HepG2 (cell line): Measurements from ENCODE around the gene ANKZF1. TPM values are rescaled to one million over a fixed set of nuclear protein-coding genes. Genes with fewer than 3 reads are reported as not detected.

ENCODE experiments used
- CAMTA2 ChIP-seq: sonication (generic); formaldehyde crosslinking; IDR thresholded peaks from 2 replicates; pipeline ENCODE4 v1.4.0; 2020; ENCODE audit warnings: mild to moderate bottlenecking, missing genetic modification reagents, borderline replicate concordance
- CBX5 ChIP-seq: sonication (generic); formaldehyde crosslinking; IDR thresholded peaks from 2 replicates; pipeline ENCODE4 v1.4.0; 2020; ENCODE audit warnings: missing genetic modification reagents, borderline replicate concordance
- CCDC6 ChIP-seq: sonication (generic); formaldehyde crosslinking; IDR thresholded peaks from 2 replicates; pipeline ENCODE4 v1.8.1; 2022; ENCODE audit warnings: mild to moderate bottlenecking, missing genetic modification reagents, moderate library complexity
- HES4 ChIP-seq: sonication (generic); formaldehyde crosslinking; IDR thresholded peaks from 2 replicates; pipeline ENCODE4 v1.9.0; 2021; ENCODE audit warnings: mild to moderate bottlenecking, missing genetic modification reagents, borderline replicate concordance
- HIVEP1 ChIP-seq: sonication (generic); formaldehyde crosslinking; IDR thresholded peaks from 2 replicates; pipeline ENCODE4 v1.4.0; 2020; ENCODE audit warnings: mild to moderate bottlenecking, missing genetic modification reagents
- KDM2A ChIP-seq: sonication (generic); formaldehyde crosslinking; IDR thresholded peaks from 2 replicates; pipeline ENCODE4 v1.4.0; 2020; ENCODE audit warnings: low read depth, missing genetic modification reagents, borderline replicate concordance
- NFYC ChIP-seq: IDR thresholded peaks from 2 replicates; pipeline ENCODE4 v1.6.1; 2016; ENCODE audit warnings: missing genetic modification reagents, missing compliant biosample characterization
- RAD21 ChIP-seq: fragments of 450-650 bp; formaldehyde crosslinking; IDR thresholded peaks from 2 replicates; pipeline ENCODE4 v1.5.0; 2020; ENCODE audit warnings: mild to moderate bottlenecking
- SOX5 ChIP-seq: IDR thresholded peaks from 2 replicates; pipeline ENCODE4 v1.6.1; 2016; ENCODE audit warnings: borderline replicate concordance
- SP1 ChIP-seq, 2 experiments: fragments of 450-650 bp in 1 of 2; sonication (generic) in 1 of 2; formaldehyde crosslinking in 1 of 2; IDR thresholded peaks; 2 replicates each; pipeline versions ENCODE4 v1.4.0 to v1.6.1; 2016 to 2020; ENCODE audit warnings: missing genetic modification reagents in 1 of 2
- SUZ12 ChIP-seq: fragments of 150-350 bp; IDR thresholded peaks from 2 replicates; pipeline ENCODE4 v1.6.1; 2014; ENCODE audit warnings: low read depth, low read length
- TBL1XR1 ChIP-seq: fragments of 150-350 bp; IDR thresholded peaks from 2 replicates; pipeline ENCODE4 v1.6.1; 2014; ENCODE audit warnings: borderline replicate concordance, low read length; ENCODE audit not compliant: partially characterized antibody
- ZNF446 ChIP-seq: sonication (generic); formaldehyde crosslinking; IDR thresholded peaks from 2 replicates; pipeline ENCODE4 v1.5.0; 2020; ENCODE audit warnings: mild to moderate bottlenecking, missing genetic modification reagents
- polyA plus RNA-seq, 8 experiments: library from polyadenylated mRNA; depleted of rRNA in 3 of 8; stranded (reverse) in 7 of 8; unstranded in 1 of 8; fragments of >200 nt; fragmentation: Illumina TruSeq in 4 of 8; extraction: Trizol in 4 of 8; gene quantifications; 2 replicates each; pipeline versions ENCODE4 v1.2.1 to v1.2.3, GENCODE V29; 2011 to 2016; ENCODE audit warnings: low read depth in 4 of 8, missing spikeins in 1 of 8, mixed read lengths in 1 of 8; ENCODE audit not compliant: insufficient read depth in 1 of 8
- total RNA-seq, 5 experiments: library from RNA; depleted of rRNA; stranded (reverse); fragments of >200 nt; fragmentation: Illumina TruSeq; extraction: Trizol; gene quantifications; 2 replicates each; pipeline ENCODE4 v1.2.3, GENCODE V29; 2016; ENCODE audit warnings: low read depth in 1 of 5
- TF ChIP-seq, protein P1 (sequence below): sonication (generic); formaldehyde crosslinking; conservative IDR thresholded peaks from 2 replicates; pipeline ENCODE4 v1.8.0; 2022; ENCODE audit warnings: mild to moderate bottlenecking, moderate library complexity, missing genetic modification reagents
- TF ChIP-seq, protein P2 (sequence below): sonication (generic); formaldehyde crosslinking; conservative IDR thresholded peaks from 2 replicates; pipeline ENCODE4 v1.4.0; 2020; ENCODE audit warnings: missing genetic modification reagents
- TF ChIP-seq, protein P3 (sequence below): sonication (generic); formaldehyde crosslinking; IDR thresholded peaks from 2 replicates; pipeline ENCODE4 v1.5.0; 2020; ENCODE audit warnings: mild to moderate bottlenecking, missing genetic modification reagents
- TF ChIP-seq, protein P4 (sequence below): sonication (generic); formaldehyde crosslinking; IDR thresholded peaks from 2 replicates; pipeline ENCODE4 v1.5.1; 2020; ENCODE audit warnings: missing genetic modification reagents, mild to moderate bottlenecking, borderline replicate concordance
- TF ChIP-seq, protein P5 (sequence below): IDR thresholded peaks from 2 replicates; pipeline ENCODE4 v1.6.1; 2016; ENCODE audit warnings: mild to moderate bottlenecking, missing biosample characterization, missing genetic modification reagents

Gene ANKZF1
- total and polyA plus RNA-seq, 2 of the 13 experiments (the other 11 are each of a cell fraction or from before 2014, with no cell fraction given): 25.3 to 128 TPM

DNA sequence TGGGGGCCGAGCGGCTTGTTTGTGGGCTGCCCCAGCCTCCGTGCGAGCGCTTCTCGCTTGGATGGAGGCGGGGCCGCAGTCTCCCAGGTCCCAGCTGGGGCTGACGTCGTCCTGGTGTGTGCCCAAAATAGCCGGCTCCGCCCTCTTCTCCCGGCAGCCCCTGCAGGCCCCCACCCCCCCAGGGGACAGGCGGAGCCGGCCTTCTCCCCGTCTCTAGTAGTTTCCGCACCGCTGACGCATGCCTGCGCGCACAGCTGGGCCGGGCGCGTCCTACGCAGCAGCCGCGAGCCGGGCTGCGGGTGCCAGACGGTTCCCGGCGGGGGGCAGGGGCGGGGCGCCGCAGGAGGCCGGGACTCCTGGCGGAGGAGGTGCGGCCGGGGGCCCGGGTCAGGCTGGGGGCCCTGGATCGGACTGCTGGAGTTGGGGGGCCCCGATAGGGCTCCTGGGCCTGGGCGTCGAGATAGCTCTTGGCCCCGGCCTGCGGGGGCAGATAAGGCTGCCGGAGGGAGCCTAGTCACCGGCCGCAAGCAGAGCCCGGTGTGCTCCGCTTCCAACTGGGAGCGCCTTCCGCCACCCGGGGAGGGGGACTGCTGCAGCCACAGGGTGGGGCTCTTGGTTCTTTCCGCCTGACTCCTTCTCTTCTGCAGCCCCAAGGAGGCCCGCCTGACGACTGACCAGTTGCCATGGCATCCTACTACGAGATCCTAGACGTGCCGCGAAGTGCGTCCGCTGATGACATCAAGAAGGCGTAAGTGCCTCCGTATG lies 49.7 kb downstream of the ANKZF1 start, which contains the start of gene DNAJB2 (continued):
- TF ChIP-seq SP1 (IDR thresholded peaks at IDR 0.05) (no peak), SP1 (CRISPR knock-in tag; IDR thresholded peaks at IDR 0.05) (peak; percentile 87), RAD21 (CRISPR knock-in tag) (0 out of 2 replicates have a peak, but pooled peaks have one; percentile 28), NFYC (CRISPR knock-in tag) (no peak), HIVEP1 (CRISPR knock-in tag) (no peak; the same call in 1 of the 2 replicates), CCDC6 (CRISPR knock-in tag) (peak; percentile 93), CBX5 (CRISPR knock-in tag) (peak; percentile 47; the same call in 1 of the 2 replicates), CAMTA2 (CRISPR knock-in tag) (no peak), SUZ12 (peak; percentile 29; the same call in 1 of the 2 replicates), HES4 (CRISPR knock-in tag) (peak; percentile 63; the same call in 1 of the 2 replicates), TBL1XR1 (peak; percentile 31), SOX5 (CRISPR knock-in tag) (peak; percentile 34; the same call in 1 of the 2 replicates), ZNF446 (CRISPR knock-in tag) (0 out of 2 replicates have a peak, but pooled peaks have one; percentile 64), KDM2A (CRISPR knock-in tag) (peak; percentile 84; the same call in 1 of the 2 replicates)
- TF ChIP-seq, protein P1, sequence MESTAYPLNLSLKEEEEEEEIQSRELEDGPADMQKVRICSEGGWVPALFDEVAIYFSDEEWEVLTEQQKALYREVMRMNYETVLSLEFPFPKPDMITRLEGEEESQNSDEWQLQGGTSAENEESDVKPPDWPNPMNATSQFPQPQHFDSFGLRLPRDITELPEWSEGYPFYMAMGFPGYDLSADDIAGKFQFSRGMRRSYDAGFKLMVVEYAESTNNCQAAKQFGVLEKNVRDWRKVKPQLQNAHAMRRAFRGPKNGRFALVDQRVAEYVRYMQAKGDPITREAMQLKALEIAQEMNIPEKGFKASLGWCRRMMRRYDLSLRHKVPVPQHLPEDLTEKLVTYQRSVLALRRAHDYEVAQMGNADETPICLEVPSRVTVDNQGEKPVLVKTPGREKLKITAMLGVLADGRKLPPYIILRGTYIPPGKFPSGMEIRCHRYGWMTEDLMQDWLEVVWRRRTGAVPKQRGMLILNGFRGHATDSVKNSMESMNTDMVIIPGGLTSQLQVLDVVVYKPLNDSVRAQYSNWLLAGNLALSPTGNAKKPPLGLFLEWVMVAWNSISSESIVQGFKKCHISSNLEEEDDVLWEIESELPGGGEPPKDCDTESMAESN (CRISPR knock-in tag): peak; percentile 81; the same call in 1 of the 2 replicates
- TF ChIP-seq, protein P2, sequence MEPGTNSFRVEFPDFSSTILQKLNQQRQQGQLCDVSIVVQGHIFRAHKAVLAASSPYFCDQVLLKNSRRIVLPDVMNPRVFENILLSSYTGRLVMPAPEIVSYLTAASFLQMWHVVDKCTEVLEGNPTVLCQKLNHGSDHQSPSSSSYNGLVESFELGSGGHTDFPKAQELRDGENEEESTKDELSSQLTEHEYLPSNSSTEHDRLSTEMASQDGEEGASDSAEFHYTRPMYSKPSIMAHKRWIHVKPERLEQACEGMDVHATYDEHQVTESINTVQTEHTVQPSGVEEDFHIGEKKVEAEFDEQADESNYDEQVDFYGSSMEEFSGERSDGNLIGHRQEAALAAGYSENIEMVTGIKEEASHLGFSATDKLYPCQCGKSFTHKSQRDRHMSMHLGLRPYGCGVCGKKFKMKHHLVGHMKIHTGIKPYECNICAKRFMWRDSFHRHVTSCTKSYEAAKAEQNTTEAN (CRISPR knock-in tag): 0 out of 2 replicates have a peak, but pooled peaks have one; percentile 39
- TF ChIP-seq, protein P3, sequence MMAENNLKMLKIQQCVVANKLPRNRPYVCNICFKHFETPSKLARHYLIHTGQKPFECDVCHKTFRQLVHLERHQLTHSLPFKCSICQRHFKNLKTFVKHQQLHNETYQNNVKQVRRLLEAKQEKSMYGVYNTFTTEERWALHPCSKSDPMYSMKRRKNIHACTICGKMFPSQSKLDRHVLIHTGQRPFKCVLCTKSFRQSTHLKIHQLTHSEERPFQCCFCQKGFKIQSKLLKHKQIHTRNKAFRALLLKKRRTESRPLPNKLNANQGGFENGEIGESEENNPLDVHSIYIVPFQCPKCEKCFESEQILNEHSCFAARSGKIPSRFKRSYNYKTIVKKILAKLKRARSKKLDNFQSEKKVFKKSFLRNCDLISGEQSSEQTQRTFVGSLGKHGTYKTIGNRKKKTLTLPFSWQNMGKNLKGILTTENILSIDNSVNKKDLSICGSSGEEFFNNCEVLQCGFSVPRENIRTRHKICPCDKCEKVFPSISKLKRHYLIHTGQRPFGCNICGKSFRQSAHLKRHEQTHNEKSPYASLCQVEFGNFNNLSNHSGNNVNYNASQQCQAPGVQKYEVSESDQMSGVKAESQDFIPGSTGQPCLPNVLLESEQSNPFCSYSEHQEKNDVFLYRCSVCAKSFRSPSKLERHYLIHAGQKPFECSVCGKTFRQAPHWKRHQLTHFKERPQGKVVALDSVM (CRISPR knock-in tag): peak; percentile 50; the same call in 1 of the 2 replicates
- TF ChIP-seq, protein P4, sequence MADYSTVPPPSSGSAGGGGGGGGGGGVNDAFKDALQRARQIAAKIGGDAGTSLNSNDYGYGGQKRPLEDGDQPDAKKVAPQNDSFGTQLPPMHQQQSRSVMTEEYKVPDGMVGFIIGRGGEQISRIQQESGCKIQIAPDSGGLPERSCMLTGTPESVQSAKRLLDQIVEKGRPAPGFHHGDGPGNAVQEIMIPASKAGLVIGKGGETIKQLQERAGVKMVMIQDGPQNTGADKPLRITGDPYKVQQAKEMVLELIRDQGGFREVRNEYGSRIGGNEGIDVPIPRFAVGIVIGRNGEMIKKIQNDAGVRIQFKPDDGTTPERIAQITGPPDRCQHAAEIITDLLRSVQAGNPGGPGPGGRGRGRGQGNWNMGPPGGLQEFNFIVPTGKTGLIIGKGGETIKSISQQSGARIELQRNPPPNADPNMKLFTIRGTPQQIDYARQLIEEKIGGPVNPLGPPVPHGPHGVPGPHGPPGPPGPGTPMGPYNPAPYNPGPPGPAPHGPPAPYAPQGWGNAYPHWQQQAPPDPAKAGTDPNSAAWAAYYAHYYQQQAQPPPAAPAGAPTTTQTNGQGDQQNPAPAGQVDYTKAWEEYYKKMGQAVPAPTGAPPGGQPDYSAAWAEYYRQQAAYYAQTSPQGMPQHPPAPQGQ (CRISPR knock-in tag): no peak
- TF ChIP-seq, protein P5, sequence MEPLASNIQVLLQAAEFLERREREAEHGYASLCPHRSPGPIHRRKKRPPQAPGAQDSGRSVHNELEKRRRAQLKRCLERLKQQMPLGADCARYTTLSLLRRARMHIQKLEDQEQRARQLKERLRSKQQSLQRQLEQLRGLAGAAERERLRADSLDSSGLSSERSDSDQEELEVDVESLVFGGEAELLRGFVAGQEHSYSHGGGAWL (CRISPR knock-in tag): peak; percentile 94
- TF ChIP-seq, all 625 proteins: peak for 294
